K562 (cell line): Measurements from ENCODE around the gene FMN1. TPM values are rescaled to one million over a fixed set of nuclear protein-coding genes. Genes with fewer than 3 reads are reported as not detected.
A peak's percentile ranks its signal among the peaks of the same experiment; 100 is the strongest.

Experiments
- ATAC-seq: fragments of 200-7000 bp; cut with Tn5 transposase; 3 replicates; pipeline ENCODE4 v1.9.1; 2020; ENCODE audit warnings: moderate library complexity
- BruUV-seq: library from RNA; stranded (reverse); fragments of 400-500 nt; replicated peaks from 2 replicates; lab custom pipeline; 2021; lab: Mats Ljungman, UMichigan
- CTCF ChIA-PET: fragments of 300-600 bp; formaldehyde crosslinking; extraction: SDS; loops from one replicate; lab custom pipeline; 2021; ENCODE audit warnings: low intra/inter-chr PET ratio; lab: Yijun Ruan, JAX
- POLR2A ChIA-PET: fragments of 300-600, 350-650 bp; sonication (Branson Sonifier 250); formaldehyde crosslinking; extraction: SDS; loops from one replicate; lab custom pipeline; 2021; ENCODE audit warnings: antibody characterized with exemption, inconsistent platforms; lab: Yijun Ruan, JAX
- DNase-seq, 4 experiments: peaks; one replicate each; pipeline versions ENCODE4 v3.0.0 to v3.0.0-alpha.2; 2011 to 2018; ENCODE audit warnings: low spot score in 3 of 4, mixed read lengths in 3 of 4; ENCODE audit errors: extremely low read depth in 1 of 4
- FAIRE-seq: peaks from 2 replicates; lab custom pipeline; 2011; peaks lifted over from hg19 to GRCh38; lab: Jason Lieb, UNC
- H2AFZ ChIP-seq: 2 replicates; pipeline ENCODE4 v1.6.0; 2011; ENCODE audit warnings: low read depth, low read length, control low read depth, inconsistent platforms
- H3K27ac ChIP-seq: fragments of 200-600 bp; 3 replicates; pipeline ENCODE4 v1.8.0; 2011; ENCODE audit warnings: low read depth, mild to moderate bottlenecking, control low read depth, inconsistent platforms, low read length, moderate library complexity, mixed read lengths; ENCODE audit errors: extremely low read depth
- H3K27me3 ChIP-seq, 2 experiments: fragments of 300-600 bp in 1 of 2; 2 replicates in 1 of 2; 3 replicates in 1 of 2; pipeline versions ENCODE4 v1.6.0 to v1.8.0; 2011; ENCODE audit warnings: inconsistent platforms in 2 of 2, low read length in 2 of 2, mild to moderate bottlenecking in 1 of 2, mixed read lengths in 1 of 2, moderate library complexity in 1 of 2; ENCODE audit not compliant: control insufficient read depth in 2 of 2, insufficient read depth in 2 of 2
- H3K36me3 ChIP-seq: fragments of 300-600 bp; 3 replicates; pipeline ENCODE4 v1.8.0; 2011; ENCODE audit warnings: mild to moderate bottlenecking, low read length, inconsistent platforms; ENCODE audit not compliant: control insufficient read depth, insufficient read depth
- H3K4me1 ChIP-seq, 2 experiments: fragments of 200-600 bp in 1 of 2; replicated peaks in 1 of 2; 2 replicates in 1 of 2; 3 replicates in 1 of 2; pipeline versions ENCODE4 v1.5.1 to v1.8.0; 2011; ENCODE audit warnings: inconsistent platforms in 2 of 2, low read length in 2 of 2, mild to moderate bottlenecking in 1 of 2, mixed read lengths in 1 of 2, moderate library complexity in 1 of 2; ENCODE audit not compliant: control insufficient read depth in 2 of 2, insufficient read depth in 2 of 2
- H3K4me2 ChIP-seq: 2 replicates; pipeline ENCODE4 v1.6.1; 2011; ENCODE audit warnings: low read length, control low read depth, inconsistent platforms, mixed read lengths; ENCODE audit not compliant: insufficient read depth
- H3K4me3 ChIP-seq: fragments of 200-600 bp; sonication (generic), shearing (Covaris generic); 2 replicates; pipeline ENCODE4 v1.5.1; 2016; ENCODE audit warnings: control low read depth, inconsistent platforms
- H3K79me2 ChIP-seq: fragments of 200-600 bp; 3 replicates; pipeline ENCODE4 v1.8.0; 2011; ENCODE audit warnings: low read length, inconsistent platforms; ENCODE audit not compliant: control insufficient read depth, insufficient read depth
- H3K9ac ChIP-seq, 2 experiments: 2 replicates each; pipeline versions ENCODE4 v1.6.0 to v1.6.1; 2011; ENCODE audit warnings: low read depth in 2 of 2, low read length in 2 of 2, control low read depth in 1 of 2, inconsistent platforms in 1 of 2, mild to moderate bottlenecking in 1 of 2, mixed read lengths in 1 of 2; ENCODE audit not compliant: insufficient read depth in 1 of 2
- H3K9me1 ChIP-seq: one replicate; pipeline ENCODE4 v1.6.0; 2011; ENCODE audit warnings: inconsistent platforms, mild to moderate bottlenecking, low read length, moderate library complexity; ENCODE audit not compliant: control insufficient read depth, insufficient read depth
- H3K9me3 ChIP-seq: replicated peaks from 2 replicates; pipeline ENCODE4 v1.5.1; 2011; ENCODE audit warnings: low read depth, low read length, inconsistent platforms; ENCODE audit not compliant: control insufficient read depth, insufficient read depth
- H4K20me1 ChIP-seq: replicated peaks from 2 replicates; pipeline ENCODE4 v1.6.1; 2011; ENCODE audit warnings: low read length, inconsistent platforms, mixed read lengths; ENCODE audit not compliant: control insufficient read depth, insufficient read depth
- ATF6 ChIP-seq: sonication (generic); formaldehyde crosslinking; IDR thresholded peaks from 2 replicates; pipeline ENCODE4 v1.4.0; 2020; ENCODE audit warnings: mild to moderate bottlenecking, missing genetic modification reagents
- CBFA2T3 ChIP-seq: fragments of 450-650 bp; IDR thresholded peaks from 2 replicates; pipeline ENCODE4 v1.6.1; 2017
- CXXC5 ChIP-seq: fragments of 250-450 bp; sonication (Bioruptor Pico); IDR thresholded peaks from 2 replicates; pipeline ENCODE4 v1.8.0; 2022; ENCODE audit warnings: inconsistent platforms, mild to moderate bottlenecking, moderate library complexity
- KAT2B ChIP-seq: IDR thresholded peaks from one replicate; pipeline ENCODE4 v1.6.1; 2012; ENCODE audit warnings: low read depth, mild to moderate bottlenecking, control low read depth, inconsistent platforms, low read length, moderate library complexity
- MEF2A ChIP-seq: IDR thresholded peaks from 2 replicates; pipeline ENCODE4 v1.6.1; 2011; ENCODE audit warnings: low read depth, mild to moderate bottlenecking, low read length, moderate library complexity; ENCODE audit not compliant: control insufficient read depth
- NFE2L1 ChIP-seq: fragments of 450-650 bp; IDR thresholded peaks from 2 replicates; pipeline ENCODE4 v1.6.1; 2016; ENCODE audit warnings: missing genetic modification characterization, low read depth, mild to moderate bottlenecking, missing compliant biosample characterization, moderate library complexity, borderline replicate concordance
- NR2F6 ChIP-seq: fragments of 450-650 bp; formaldehyde crosslinking; IDR thresholded peaks from 2 replicates; pipeline ENCODE4 v1.4.0; 2020; ENCODE audit warnings: mild to moderate bottlenecking
- OTX1 ChIP-seq: fragments of 450-650 bp; formaldehyde crosslinking; IDR thresholded peaks from 2 replicates; pipeline ENCODE4 v1.4.0; 2022; ENCODE audit warnings: mild to moderate bottlenecking
- SRSF9 ChIP-seq: fragments of 200-400 bp; formaldehyde crosslinking; IDR thresholded peaks from 2 replicates; pipeline ENCODE4 v1.6.1; 2017; ENCODE audit warnings: low read depth, low read length, borderline replicate concordance
- TBP ChIP-seq: optimal IDR thresholded peaks from 2 replicates; pipeline ENCODE3; 2011; ENCODE audit warnings: low read depth, low read length, improper control_type of control experiment
- ZFP36 ChIP-seq: fragments of 150-350 bp; IDR thresholded peaks from 2 replicates; pipeline ENCODE4 v1.6.1; 2018; ENCODE audit warnings: low read length, low read depth; ENCODE audit not compliant: partially characterized antibody
- ZNF212 ChIP-seq: fragments of 450-650 bp; formaldehyde crosslinking; IDR thresholded peaks from 2 replicates; pipeline ENCODE4 v1.4.0; 2020; ENCODE audit warnings: mild to moderate bottlenecking
- ZNF347 ChIP-seq: fragments of 450-650 bp; formaldehyde crosslinking; IDR thresholded peaks from 2 replicates; pipeline ENCODE4 v1.4.0; 2020; ENCODE audit warnings: low read depth, mild to moderate bottlenecking, moderate library complexity
- ZNF707 ChIP-seq: fragments of 250-450 bp; sonication (Bioruptor Pico); conservative IDR thresholded peaks from 2 replicates; pipeline ENCODE4 v1.8.0; 2022; ENCODE audit warnings: inconsistent platforms, mild to moderate bottlenecking, moderate library complexity
- WGBS: fragments of 100-300 bp; shearing (Covaris generic); methylation state at CpG from one replicate; pipeline ENCODE4 v1.1.6; 2016; ENCODE audit warnings: low coverage, mixed read lengths; ENCODE audit not compliant: insufficient coverage; ENCODE audit errors: missing lambda C conversion rate; 5-methylcytosine and 5-hydroxymethylcytosine counted together
- in situ Hi-C: fragments of 300-500 bp; cut with MboI; formaldehyde crosslinking; loops from 4 replicates; pipeline ENCODE4 v1.15.0; 2018; ENCODE audit warnings: inconsistent platforms, mixed read lengths
- intact Hi-C: fragments of 100-400 bp; cut with micrococcal nuclease; formaldehyde crosslinking; loops from 2 replicates; pipeline ENCODE4 v1.14.2; 2022
- polyA plus RNA-seq, 8 experiments: library from polyadenylated mRNA; depleted of rRNA in 4 of 8; stranded (reverse) in 5 of 8; unstranded in 3 of 8; fragments of >200 nt; fragmentation: Nextera tagmentation in 2 of 8; fragmentation: Illumina TruSeq in 1 of 8; extraction: Ambion mirVana in 2 of 8; extraction: Trizol in 1 of 8; gene quantifications; 2 replicates each; pipeline versions ENCODE4 v1.2.1 to v1.2.3, GENCODE V29; 2011 to 2014; ENCODE audit warnings: inconsistent platforms in 1 of 8, missing spikeins in 1 of 8
- total RNA-seq, 7 experiments: library from RNA; depleted of rRNA in 6 of 7; stranded (reverse); fragments of >200 nt in 6 of 7; fragmentation: Illumina TruSeq in 2 of 7; extraction: Trizol in 2 of 7; gene quantifications; 2 replicates each; pipeline versions ENCODE4 v1.2.1 to v1.2.3, GENCODE V29; 2011 to 2021; ENCODE audit warnings: low replicate concordance in 1 of 7
- TF ChIP-seq, protein P1 (sequence below): fragments of 250-450 bp; sonication (Bioruptor Pico); IDR thresholded peaks from 2 replicates; pipeline ENCODE4 v1.6.1; 2021; ENCODE audit warnings: mild to moderate bottlenecking
- TF ChIP-seq, protein P2 (sequence below): fragments of 450-650 bp; formaldehyde crosslinking; IDR thresholded peaks from 2 replicates; pipeline ENCODE4 v1.4.0; 2020; ENCODE audit warnings: mild to moderate bottlenecking, mixed read lengths
- TF ChIP-seq, protein P3 (sequence below), 2 experiments: fragments of 200-800 bp in 1 of 2; sonication (Bioruptor generic) in 1 of 2; sonication (generic) in 1 of 2; formaldehyde crosslinking in 1 of 2; IDR thresholded peaks in 1 of 2; conservative IDR thresholded peaks in 1 of 2; 2 replicates each; pipeline versions ENCODE4 v1.5.0 to v1.6.1; 2016 to 2020; ENCODE audit warnings: missing compliant biosample characterization in 1 of 2, missing genetic modification characterization in 1 of 2, missing genetic modification reagents in 1 of 2

The FMN1 gene
- total and polyA plus RNA-seq, 9 of the 15 experiments (the other 6 are each of a cell fraction or from before 2014, with no cell fraction given), result 0.03 to 0.07 (median 0.04) TPM; not detected in 6

GRCh38 chr15:32838820-32839219, 355.7 kb downstream of the FMN1 start (continued):
- TF ChIP-seq TBP, result no peak
- no peak for TF ChIP-seq CXXC5 (CRISPR knock-in tag)
- no peak for TF ChIP-seq ZNF707 (CRISPR knock-in tag)
- no peak for TF ChIP-seq NFE2L1
- TF ChIP-seq KAT2B, result no peak
- TF ChIP-seq ZFP36, result peak; percentile 21
- TF ChIP-seq CBFA2T3, result peak; percentile 32
- no peak for TF ChIP-seq MEF2A
- TF ChIP-seq SRSF9, result no peak

DNA sequence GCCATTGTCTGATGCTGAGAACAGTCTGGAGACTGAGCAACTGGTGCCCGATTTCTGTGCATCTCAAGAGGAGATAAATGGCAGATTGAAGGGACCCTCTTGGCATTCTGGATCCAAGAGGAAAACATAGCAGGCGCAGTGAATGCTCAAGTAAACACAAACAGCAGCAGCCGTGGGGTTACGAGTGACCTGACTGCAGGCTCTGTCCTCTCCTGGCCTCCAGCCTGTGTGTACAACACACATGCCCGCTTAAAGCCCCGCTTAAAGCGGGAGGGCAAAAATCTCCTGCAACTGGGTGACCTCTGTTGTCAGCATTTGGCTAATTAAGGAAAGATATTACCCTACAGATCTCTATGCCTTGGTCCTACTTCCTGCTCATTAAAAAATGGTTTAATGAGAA, 356.2 kb downstream of the FMN1 start:
- Histone ChIP-seq H3K27me3 (peaks cover 12 to 29% of the 10 kb centered on the region in 2 experiments; a peak in 4 of 5 replicates), H2AFZ (no peak overlapping the region), H4K20me1 (no peaks in the 10 kb centered on the region), H3K9ac (no peak overlapping the region), H3K4me3 (no peak overlapping the region), H3K9me1 (no peaks in the 10 kb centered on the region), H3K79me2 (no peaks in the 10 kb centered on the region), H3K4me2 (no peak overlapping the region), H3K4me1 (no peaks in the 10 kb centered on the region), H3K36me3 (no peaks in the 10 kb centered on the region), H3K9me3 (no peaks in the 10 kb centered on the region), H3K27ac (no peak overlapping the region)
- FAIRE-seq (no peak), ATAC-seq (no peak), DNase-seq (no peak)
- in situ Hi-C loops, result no loop called here
- ChIA-PET POLR2A (no interaction called here), CTCF (interaction anchor here (0.7 kb wide), 1 partner anchor 102 kb away, joined by 3 read pairs; no protein-coding TSS in a partner anchor)
- WGBS, result 3% methylated on average over 6 of the region's 7 CpGs
- no TSS peak for BruUV-seq
- intact Hi-C loops, result loop anchor here (10.0 kb wide), 1 partner anchor 174 kb away; no protein-coding TSS in a partner anchor
- TF ChIP-seq ATF6 (CRISPR knock-in tag) (no peak), ZNF347 (CRISPR knock-in tag) (no peak), OTX1 (CRISPR knock-in tag) (no peak), NR2F6 (CRISPR knock-in tag) (no peak), ZNF212 (CRISPR knock-in tag) (no peak)
- TF ChIP-seq, protein P1, sequence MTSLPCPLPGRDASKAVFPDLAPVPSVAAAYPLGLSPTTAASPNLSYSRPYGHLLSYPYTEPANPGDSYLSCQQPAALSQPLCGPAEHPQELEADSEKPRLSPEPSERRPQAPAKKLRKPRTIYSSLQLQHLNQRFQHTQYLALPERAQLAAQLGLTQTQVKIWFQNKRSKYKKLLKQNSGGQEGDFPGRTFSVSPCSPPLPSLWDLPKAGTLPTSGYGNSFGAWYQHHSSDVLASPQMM (CRISPR knock-in tag), result no peak
- TF ChIP-seq, protein P2, sequence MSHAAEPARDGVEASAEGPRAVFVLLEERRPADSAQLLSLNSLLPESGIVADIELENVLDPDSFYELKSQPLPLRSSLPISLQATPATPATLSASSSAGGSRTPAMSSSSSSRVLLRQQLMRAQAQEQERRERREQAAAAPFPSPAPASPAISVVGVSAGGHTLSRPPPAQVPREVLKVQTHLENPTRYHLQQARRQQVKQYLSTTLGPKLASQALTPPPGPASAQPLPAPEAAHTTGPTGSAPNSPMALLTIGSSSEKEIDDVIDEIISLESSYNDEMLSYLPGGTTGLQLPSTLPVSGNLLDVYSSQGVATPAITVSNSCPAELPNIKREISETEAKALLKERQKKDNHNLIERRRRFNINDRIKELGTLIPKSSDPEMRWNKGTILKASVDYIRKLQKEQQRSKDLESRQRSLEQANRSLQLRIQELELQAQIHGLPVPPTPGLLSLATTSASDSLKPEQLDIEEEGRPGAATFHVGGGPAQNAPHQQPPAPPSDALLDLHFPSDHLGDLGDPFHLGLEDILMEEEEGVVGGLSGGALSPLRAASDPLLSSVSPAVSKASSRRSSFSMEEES (CRISPR knock-in tag), result no peak
- TF ChIP-seq, protein P3, sequence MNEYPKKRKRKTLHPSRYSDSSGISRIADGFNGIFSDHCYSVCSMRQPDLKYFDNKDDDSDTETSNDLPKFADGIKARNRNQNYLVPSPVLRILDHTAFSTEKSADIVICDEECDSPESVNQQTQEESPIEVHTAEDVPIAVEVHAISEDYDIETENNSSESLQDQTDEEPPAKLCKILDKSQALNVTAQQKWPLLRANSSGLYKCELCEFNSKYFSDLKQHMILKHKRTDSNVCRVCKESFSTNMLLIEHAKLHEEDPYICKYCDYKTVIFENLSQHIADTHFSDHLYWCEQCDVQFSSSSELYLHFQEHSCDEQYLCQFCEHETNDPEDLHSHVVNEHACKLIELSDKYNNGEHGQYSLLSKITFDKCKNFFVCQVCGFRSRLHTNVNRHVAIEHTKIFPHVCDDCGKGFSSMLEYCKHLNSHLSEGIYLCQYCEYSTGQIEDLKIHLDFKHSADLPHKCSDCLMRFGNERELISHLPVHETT (CRISPR knock-in tag; conservative IDR thresholded peaks at IDR 0.05 in 1 of 2, IDR thresholded peaks at IDR 0.05 in 1 of 2), result no peak
